ENCODE results near the gene TMEM63C.

- TF ChIP-seq CTCF (conservative IDR thresholded peaks at IDR 0.05; ENCODE audit: low read length) (no peak), EZH2phosphoT487 (IDR thresholded peaks at IDR 0.05; ENCODE audit: borderline replicate concordance) (no peak)
These were observed 23.9 kb upstream of the TMEM63C start for GRCh38 chr14:77157740-77158139.
